Ishikawa (cell line): Measurements from ENCODE around the gene BTBD16.
A peak's percentile ranks its signal among the peaks of the same experiment; 100 is the strongest.

Source experiments
- CEBPB ChIP-seq: IDR thresholded peaks from 2 replicates; pipeline ENCODE4 v1.6.1; 2012
- CREB1 ChIP-seq: IDR thresholded peaks from 2 replicates; pipeline ENCODE4 v1.6.1; 2012; ENCODE audit warnings: low read depth
- EGR1 ChIP-seq: IDR thresholded peaks from 2 replicates; pipeline ENCODE4 v1.6.1; 2012
- EP300 ChIP-seq: IDR thresholded peaks from 2 replicates; pipeline ENCODE4 v1.6.1; 2012; ENCODE audit warnings: borderline replicate concordance
- FOXM1 ChIP-seq: IDR thresholded peaks from 2 replicates; pipeline ENCODE4 v1.6.1; 2012; ENCODE audit warnings: low read depth, borderline replicate concordance
- NFIC ChIP-seq: IDR thresholded peaks from 2 replicates; pipeline ENCODE4 v1.6.1; 2012
- RAD21 ChIP-seq: IDR thresholded peaks from 2 replicates; pipeline ENCODE4 v1.6.1; 2012; ENCODE audit warnings: low read depth
- TAF1 ChIP-seq: IDR thresholded peaks from 2 replicates; pipeline ENCODE4 v1.6.1; 2012; ENCODE audit warnings: low read depth, mild to moderate bottlenecking
- TCF12 ChIP-seq: IDR thresholded peaks from 2 replicates; pipeline ENCODE4 v1.6.1; 2012; ENCODE audit warnings: low read depth
- TEAD4 ChIP-seq: IDR thresholded peaks from 2 replicates; pipeline ENCODE4 v1.6.1; 2012
- YY1 ChIP-seq: IDR thresholded peaks from 2 replicates; pipeline ENCODE4 v1.6.1; 2012; ENCODE audit warnings: low read depth
- ZBTB7A ChIP-seq: IDR thresholded peaks from 2 replicates; pipeline ENCODE4 v1.6.1; 2012; ENCODE audit warnings: low read depth
- TF ChIP-seq, protein P1 (sequence below): IDR thresholded peaks from 2 replicates; pipeline ENCODE4 v1.6.1; 2012; ENCODE audit warnings: low read depth, mild to moderate bottlenecking
- TF ChIP-seq, protein P2 (sequence below): IDR thresholded peaks from 2 replicates; pipeline ENCODE4 v1.6.1; 2012
- TF ChIP-seq, protein P3 (sequence below): IDR thresholded peaks from 2 replicates; pipeline ENCODE4 v1.6.1; 2012

The BTBD16 gene

GRCh38 chr10:122259075-122259466 is 12.0 kb upstream of the BTBD16 start:
- TF ChIP-seq, protein P1, sequence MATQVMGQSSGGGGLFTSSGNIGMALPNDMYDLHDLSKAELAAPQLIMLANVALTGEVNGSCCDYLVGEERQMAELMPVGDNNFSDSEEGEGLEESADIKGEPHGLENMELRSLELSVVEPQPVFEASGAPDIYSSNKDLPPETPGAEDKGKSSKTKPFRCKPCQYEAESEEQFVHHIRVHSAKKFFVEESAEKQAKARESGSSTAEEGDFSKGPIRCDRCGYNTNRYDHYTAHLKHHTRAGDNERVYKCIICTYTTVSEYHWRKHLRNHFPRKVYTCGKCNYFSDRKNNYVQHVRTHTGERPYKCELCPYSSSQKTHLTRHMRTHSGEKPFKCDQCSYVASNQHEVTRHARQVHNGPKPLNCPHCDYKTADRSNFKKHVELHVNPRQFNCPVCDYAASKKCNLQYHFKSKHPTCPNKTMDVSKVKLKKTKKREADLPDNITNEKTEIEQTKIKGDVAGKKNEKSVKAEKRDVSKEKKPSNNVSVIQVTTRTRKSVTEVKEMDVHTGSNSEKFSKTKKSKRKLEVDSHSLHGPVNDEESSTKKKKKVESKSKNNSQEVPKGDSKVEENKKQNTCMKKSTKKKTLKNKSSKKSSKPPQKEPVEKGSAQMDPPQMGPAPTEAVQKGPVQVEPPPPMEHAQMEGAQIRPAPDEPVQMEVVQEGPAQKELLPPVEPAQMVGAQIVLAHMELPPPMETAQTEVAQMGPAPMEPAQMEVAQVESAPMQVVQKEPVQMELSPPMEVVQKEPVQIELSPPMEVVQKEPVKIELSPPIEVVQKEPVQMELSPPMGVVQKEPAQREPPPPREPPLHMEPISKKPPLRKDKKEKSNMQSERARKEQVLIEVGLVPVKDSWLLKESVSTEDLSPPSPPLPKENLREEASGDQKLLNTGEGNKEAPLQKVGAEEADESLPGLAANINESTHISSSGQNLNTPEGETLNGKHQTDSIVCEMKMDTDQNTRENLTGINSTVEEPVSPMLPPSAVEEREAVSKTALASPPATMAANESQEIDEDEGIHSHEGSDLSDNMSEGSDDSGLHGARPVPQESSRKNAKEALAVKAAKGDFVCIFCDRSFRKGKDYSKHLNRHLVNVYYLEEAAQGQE, result no peak
- TF ChIP-seq RAD21 (no peak), EGR1 (no peak), FOXM1 (no peak), YY1 (no peak), TAF1 (no peak), EP300 (no peak), ZBTB7A (no peak), TCF12 (no peak), CREB1 (no peak), CEBPB (no peak), TEAD4 (no peak), NFIC (no peak)
- TF ChIP-seq, protein P2, sequence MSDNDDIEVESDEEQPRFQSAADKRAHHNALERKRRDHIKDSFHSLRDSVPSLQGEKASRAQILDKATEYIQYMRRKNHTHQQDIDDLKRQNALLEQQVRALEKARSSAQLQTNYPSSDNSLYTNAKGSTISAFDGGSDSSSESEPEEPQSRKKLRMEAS, result no peak
- TF ChIP-seq, protein P3, sequence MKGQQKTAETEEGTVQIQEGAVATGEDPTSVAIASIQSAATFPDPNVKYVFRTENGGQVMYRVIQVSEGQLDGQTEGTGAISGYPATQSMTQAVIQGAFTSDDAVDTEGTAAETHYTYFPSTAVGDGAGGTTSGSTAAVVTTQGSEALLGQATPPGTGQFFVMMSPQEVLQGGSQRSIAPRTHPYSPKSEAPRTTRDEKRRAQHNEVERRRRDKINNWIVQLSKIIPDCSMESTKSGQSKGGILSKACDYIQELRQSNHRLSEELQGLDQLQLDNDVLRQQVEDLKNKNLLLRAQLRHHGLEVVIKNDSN, result no peak

GRCh38 chr10:122261584-122261983 is 9.5 kb upstream of the BTBD16 start:
- TF ChIP-seq RAD21 (no peak), CREB1 (no peak), TAF1 (no peak), NFIC (no peak), TCF12 (no peak), CEBPB (no peak), EP300 (no peak), YY1 (no peak), ZBTB7A (no peak)
- TF ChIP-seq, protein P3, result no peak
- TF ChIP-seq, protein P2, result no peak
- TF ChIP-seq, protein P1, result no peak

DNA sequence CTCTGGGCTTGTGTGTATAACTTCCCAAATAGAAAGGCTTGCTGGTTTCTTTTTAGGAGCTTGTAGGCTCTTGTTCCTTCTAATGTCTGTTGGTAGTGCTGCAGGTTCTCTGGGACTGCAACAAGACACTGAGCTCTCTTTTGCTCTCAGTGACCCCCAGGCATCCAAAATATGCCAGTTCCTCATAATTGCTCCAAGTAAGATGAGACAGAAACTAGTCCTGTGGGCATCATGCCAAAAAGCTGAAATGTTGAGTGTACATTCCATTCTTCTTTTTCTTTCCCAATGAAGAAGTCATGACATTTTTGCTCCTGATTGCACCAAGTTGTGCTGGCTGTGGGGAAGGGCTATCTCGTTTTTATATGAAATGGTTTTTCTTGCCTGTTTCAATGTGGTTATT is 7.1 kb upstream of the BTBD16 start:
- TF ChIP-seq CREB1, result no peak
- TF ChIP-seq NFIC, result peak; percentile 95
- 0 out of 2 replicates have a peak, but pooled peaks have one; percentile 10 for TF ChIP-seq YY1
- TF ChIP-seq FOXM1, result no peak
- no peak for TF ChIP-seq EGR1
- no peak for TF ChIP-seq ZBTB7A
- TF ChIP-seq, protein P1, result no peak
- no peak for TF ChIP-seq RAD21
- peak; percentile 77; the same call in 1 of the 2 replicates for TF ChIP-seq EP300
- peak; percentile 99 for TF ChIP-seq TEAD4
- no peak for TF ChIP-seq TAF1
- peak; percentile 78 for TF ChIP-seq TCF12
- TF ChIP-seq, protein P2, result no peak; the same call in 1 of the 2 replicates
- TF ChIP-seq CEBPB, result no peak; the same call in 1 of the 2 replicates
- TF ChIP-seq, protein P3, result no peak

- 0 out of 2 replicates have a peak, but pooled peaks have one; percentile 2 for TF ChIP-seq YY1
- TF ChIP-seq, protein P1, result no peak
Observed at GRCh38 chr10:122264436-122264835, 6.7 kb upstream of the BTBD16 start.
